GM12878 (cell line): ENCODE measurements around the gene MRPL1. TPM values are rescaled to one million over a fixed set of nuclear protein-coding genes. Genes with fewer than 3 reads are reported as not detected.

Experiments used
- ATAC-seq: fragments of 200-7000 bp; cut with Tn5 transposase; 3 replicates; pipeline ENCODE4 v1.9.1; 2020; ENCODE audit warnings: mild to moderate bottlenecking, moderate library complexity
- BruUV-seq: library from RNA; stranded (reverse); fragments of 400-500 nt; replicated peaks from 2 replicates; lab custom pipeline; 2021; lab: Mats Ljungman, UMichigan
- CTCF ChIA-PET: fragments of 300-600 bp; sonication (Branson Sonifier 250); formaldehyde crosslinking; extraction: SDS; loops from one replicate; lab custom pipeline; 2021; ENCODE audit warnings: inconsistent platforms; lab: Yijun Ruan, JAX
- POLR2A ChIA-PET: fragments of 350-600 bp; formaldehyde crosslinking; extraction: SDS; loops from one replicate; lab custom pipeline; 2021; ENCODE audit warnings: inconsistent platforms; lab: Charles Lee
- RAD21 ChIA-PET: fragments of 300-600 bp; sonication (Branson Sonifier 250); formaldehyde crosslinking; loops from one replicate; lab custom pipeline; 2023; ENCODE audit warnings: antibody characterized with exemption; ENCODE audit not compliant: unreplicated experiment; lab: Charles Lee
- SMC1A ChIA-PET: fragments of 300-600 bp; sonication (Branson Sonifier 250); formaldehyde crosslinking; loops from one replicate; lab custom pipeline; 2023; ENCODE audit not compliant: unreplicated experiment, uncharacterized antibody; lab: Charles Lee
- DNase-seq: peaks from one replicate; pipeline ENCODE4 v3.0.0-alpha.2; 2011; ENCODE audit warnings: low read depth, low spot score
- FAIRE-seq: peaks from 3 replicates; lab custom pipeline; 2011; peaks lifted over from hg19 to GRCh38; lab: Jason Lieb, UNC
- H2AFZ ChIP-seq: 2 replicates; pipeline ENCODE4 v1.6.0; 2011; ENCODE audit warnings: low read depth, low read length, control low read depth; ENCODE audit not compliant: control insufficient read depth
- H3K27ac ChIP-seq: 2 replicates; pipeline ENCODE4 v1.5.1; 2011; ENCODE audit warnings: control low read depth; ENCODE audit not compliant: control insufficient read depth, insufficient read depth
- H3K27me3 ChIP-seq, 2 experiments: replicated peaks in 1 of 2; 2 replicates each; pipeline versions ENCODE4 v1.6.0 to v1.6.1; 2011; ENCODE audit warnings: low read length in 1 of 2; ENCODE audit not compliant: control insufficient read depth in 2 of 2, insufficient read depth in 2 of 2
- H3K36me3 ChIP-seq, 2 experiments: 2 replicates each; pipeline ENCODE4 v1.5.1; 2011; ENCODE audit warnings: low read length in 1 of 2; ENCODE audit not compliant: control insufficient read depth in 2 of 2, insufficient read depth in 2 of 2
- H3K4me1 ChIP-seq: 2 replicates; pipeline ENCODE4 v1.6.1; 2011; ENCODE audit warnings: mild to moderate bottlenecking, low read length, moderate library complexity, mixed read lengths; ENCODE audit not compliant: control insufficient read depth, insufficient read depth
- H3K4me2 ChIP-seq: 2 replicates; pipeline ENCODE4 v1.6.0; 2011; ENCODE audit warnings: control low read depth; ENCODE audit not compliant: control insufficient read depth, insufficient read depth
- H3K4me3 ChIP-seq: fragments of 200-600 bp; sonication (generic); 2 replicates; pipeline ENCODE4 v1.5.1; 2016
- H3K79me2 ChIP-seq: 2 replicates; pipeline ENCODE4 v1.6.0; 2011; ENCODE audit warnings: low read length; ENCODE audit not compliant: control insufficient read depth, insufficient read depth
- H3K9ac ChIP-seq: 2 replicates; pipeline ENCODE4 v1.8.0; 2011; ENCODE audit warnings: low read length, control low read depth, mixed read lengths; ENCODE audit not compliant: control insufficient read depth, insufficient read depth
- H3K9me3 ChIP-seq: replicated peaks from 3 replicates; pipeline ENCODE4 v1.5.1; 2011; ENCODE audit warnings: mild to moderate bottlenecking, low read length; ENCODE audit not compliant: control insufficient read depth, insufficient read depth
- H4K20me1 ChIP-seq: 2 replicates; pipeline ENCODE4 v1.6.0; 2011; ENCODE audit not compliant: control insufficient read depth, insufficient read depth
- BCL3 ChIP-seq: IDR thresholded peaks from 2 replicates; pipeline ENCODE4 v1.6.1; 2011; ENCODE audit warnings: borderline replicate concordance, low read depth, mild to moderate bottlenecking, moderate library complexity, low read length; ENCODE audit not compliant: insufficient read depth, poor library complexity, severe bottlenecking
- JUNB ChIP-seq: IDR thresholded peaks from 2 replicates; pipeline ENCODE4 v1.6.1; 2016; ENCODE audit warnings: antibody characterized with exemption, mild to moderate bottlenecking
- POLR2AphosphoS5 ChIP-seq: IDR thresholded peaks from 2 replicates; pipeline ENCODE4 v1.6.1; 2011; ENCODE audit warnings: mild to moderate bottlenecking, low read length, inconsistent platforms
- ZBTB11 ChIP-seq: fragments of 450-650 bp; formaldehyde crosslinking; IDR thresholded peaks from 2 replicates; pipeline ENCODE4 v1.5.0; 2022; ENCODE audit warnings: mild to moderate bottlenecking, missing genetic modification characterization
- WGBS: methylation state at CpG from one replicate; pipeline ENCODE4 v1.1.6; 2016; ENCODE audit warnings: low lambda C conversion rate; ENCODE audit not compliant: insufficient replicate concordance, insufficient coverage; ENCODE audit errors: missing lambda C conversion rate; 5-methylcytosine and 5-hydroxymethylcytosine counted together
- in situ Hi-C: fragments of 300-500 bp; cut with MboI; formaldehyde crosslinking; loops from 9 replicates; pipeline ENCODE4 v1.14.3; 2018; ENCODE audit warnings: mixed read lengths
- intact Hi-C: fragments of 100-400 bp; cut with micrococcal nuclease; formaldehyde crosslinking; loops from one replicate; pipeline ENCODE4 v1.14.2; 2022; ENCODE audit not compliant: unreplicated experiment
- polyA plus RNA-seq, 11 experiments: library from polyadenylated mRNA; depleted of rRNA in 4 of 11; unstranded in 6 of 11; stranded (reverse) in 5 of 11; fragments of >200 nt; fragmentation: Nextera tagmentation in 4 of 11; fragmentation: Illumina TruSeq in 1 of 11; extraction: Ambion mirVana in 4 of 11; extraction: Trizol in 1 of 11; gene quantifications; 1 replicate in 1 of 11; 2 replicates in 10 of 11; pipeline versions ENCODE4 v1.2.1 to v1.2.3, GENCODE V29; 2011 to 2016; ENCODE audit warnings: inconsistent platforms in 2 of 11, missing spikeins in 2 of 11, low read depth in 1 of 11
- total RNA-seq, 4 experiments: library from RNA; depleted of rRNA in 3 of 4; stranded (reverse); fragments of >200 nt in 3 of 4; fragmentation: Illumina TruSeq in 1 of 4; extraction: Trizol in 1 of 4; gene quantifications; 2 replicates each; pipeline versions ENCODE4 v1.2.1 to v1.2.3, GENCODE V29; 2013 to 2021

MRPL1 gene
- total and polyA plus RNA-seq, 10 of the 15 experiments (the other 5 are each of a cell fraction or from before 2014, with no cell fraction given): 20.2 to 35.7 (median 28.2) TPM

- TF ChIP-seq ZBTB11 (CRISPR knock-in tag) (no peak), POLR2AphosphoS5 (no peak)
These were observed 87.6 kb downstream of the MRPL1 start (continued) for GRCh38 chr4:77950203-77950602.

- Histone ChIP-seq H2AFZ (no peak overlapping the region), H3K79me2 (no peaks in the 10 kb centered on the region), H3K4me3 (no peak overlapping the region), H3K9me3 (no peaks in the 10 kb centered on the region), H3K27me3 (no peaks in the 10 kb centered on the region), H4K20me1 (no peaks in the 10 kb centered on the region), H3K4me1 (no peaks in the 10 kb centered on the region), H3K4me2 (no peak overlapping the region), H3K9ac (no peak overlapping the region), H3K27ac (no peak overlapping the region), H3K36me3 (no peaks in the 10 kb centered on the region; a peak in 2 of 4 replicates)
- CTCF ChIA-PET: no interaction called here
- intact Hi-C loops: loop anchor here (10.0 kb wide), 1 partner anchor 972 kb away; no protein-coding TSS in a partner anchor
- DNase-seq (no peak), ATAC-seq (no peak), FAIRE-seq (no peak)
- no TSS peak for BruUV-seq
- 76% methylated on average over 5 of the region's 5 CpGs for WGBS
- in situ Hi-C loops: loop anchor here (10.0 kb wide), 1 partner anchor 902 kb away; no protein-coding TSS in a partner anchor
- RAD21 ChIA-PET: no interaction called here
- SMC1A ChIA-PET: interaction anchor here (0.6 to 1.7 kb wide), 3 partner anchors 10 to 50 kb away, joined by 3 read pairs; no protein-coding TSS in a partner anchor
- TF ChIP-seq BCL3 (no peak), JUNB (0 out of 2 replicates have a peak, but pooled peaks have one; percentile 16)
- POLR2A ChIA-PET: no interaction called here
These were observed 89.8 kb downstream of the MRPL1 start for GRCh38 chr4:77952457-77952856.
